CD14-positive monocyte (primary cell): ENCODE data around the gene SYTL1. TPM values are rescaled to one million over a fixed set of nuclear protein-coding genes. Genes with fewer than 3 reads are reported as not detected.

Source experiments
- DNase-seq, 3 donors: peaks; one replicate each; pipeline ENCODE4 v3.0.0-alpha.2; 2011 to 2022
- H2AFZ ChIP-seq: 2 replicates; pipeline ENCODE4 v1.6.0; 2012; ENCODE audit warnings: mild to moderate bottlenecking, low read depth, low read length, inconsistent platforms; ENCODE audit not compliant: insufficient read depth, poor library complexity, severe bottlenecking
- H3K27ac ChIP-seq, 2 donors: 1 replicate in 1 of 2; 2 replicates in 1 of 2; pipeline ENCODE4 v1.5.1; 2012 to 2013; ENCODE audit warnings: low read length in 2 of 2, control low read depth in 1 of 2, inconsistent platforms in 1 of 2, low read depth in 1 of 2, mild to moderate bottlenecking in 1 of 2
- H3K27me3 ChIP-seq, 2 donors: one replicate each; pipeline versions ENCODE4 v1.6.0 to v1.6.1; 2011 to 2013; ENCODE audit warnings: low read length in 2 of 2; ENCODE audit not compliant: control insufficient read depth in 2 of 2, insufficient read depth in 2 of 2
- H3K36me3 ChIP-seq, 2 donors: replicated peaks in 1 of 2; 1 replicate in 1 of 2; 2 replicates in 1 of 2; pipeline versions ENCODE4 v1.5.1 to v1.6.1; 2012 to 2013; ENCODE audit warnings: low read length in 2 of 2, control low read depth in 1 of 2, inconsistent platforms in 1 of 2, mild to moderate bottlenecking in 1 of 2; ENCODE audit not compliant: insufficient read depth in 2 of 2, control insufficient read depth in 1 of 2
- H3K4me1 ChIP-seq, 2 donors: 1 replicate in 1 of 2; 2 replicates in 1 of 2; pipeline versions ENCODE4 v1.5.1 to v1.6.1; 2012 to 2013; ENCODE audit warnings: low read length in 2 of 2, control low read depth in 1 of 2, inconsistent platforms in 1 of 2, mild to moderate bottlenecking in 1 of 2, moderate library complexity in 1 of 2; ENCODE audit not compliant: insufficient read depth in 2 of 2, control insufficient read depth in 1 of 2
- H3K4me2 ChIP-seq: replicated peaks from 2 replicates; pipeline ENCODE3; 2012; ENCODE audit warnings: low read length, moderate library complexity, mild to moderate bottlenecking; ENCODE audit not compliant: poor library complexity, severe bottlenecking; ENCODE audit errors: extremely low read depth
- H3K4me3 ChIP-seq, 3 experiments: fragments of 200-600 bp in 1 of 3; sonication (generic) in 1 of 3; replicated peaks in 1 of 3; 1 replicate in 2 of 3; 2 replicates in 1 of 3; pipeline ENCODE4 v1.5.1; 2011 to 2013; ENCODE audit warnings: low read length in 3 of 3, mild to moderate bottlenecking in 3 of 3, control low read depth in 2 of 3, low read depth in 2 of 3, inconsistent platforms in 1 of 3, moderate library complexity in 1 of 3
- H3K79me2 ChIP-seq: 2 replicates; pipeline ENCODE4 v1.6.0; 2012; ENCODE audit warnings: mild to moderate bottlenecking, control low read depth, inconsistent platforms, low read length, moderate library complexity; ENCODE audit not compliant: insufficient read depth
- H3K9ac ChIP-seq: 2 replicates; pipeline ENCODE4 v1.6.0; 2017; ENCODE audit warnings: low read length, mild to moderate bottlenecking; ENCODE audit not compliant: insufficient read depth, poor library complexity, severe bottlenecking
- H3K9me3 ChIP-seq, 2 donors: replicated peaks in 1 of 2; 1 replicate in 1 of 2; 2 replicates in 1 of 2; pipeline versions ENCODE4 v1.5.1 to v1.6.1; 2012 to 2013; ENCODE audit warnings: low read length in 2 of 2, control low read depth in 1 of 2; ENCODE audit not compliant: control insufficient read depth in 1 of 2, insufficient read depth in 1 of 2
- H4K20me1 ChIP-seq: 2 replicates; pipeline ENCODE4 v1.6.0; 2012; ENCODE audit warnings: mild to moderate bottlenecking, low read length, control low read depth, moderate library complexity; ENCODE audit not compliant: insufficient read depth
- H3K27ac Mint-ChIP-seq, 7 donors: one replicate each; pipeline ENCODE4 v1.8.0; 2020; ENCODE audit warnings: mild to moderate bottlenecking in 7 of 7, mixed read lengths in 7 of 7, moderate library complexity in 6 of 7, inconsistent platforms in 2 of 7
- H3K27me3 Mint-ChIP-seq, 3 donors: one replicate each; pipeline ENCODE4 v1.8.0; 2021 to 2022; ENCODE audit warnings: low read depth in 3 of 3, mild to moderate bottlenecking in 3 of 3, mixed read lengths in 3 of 3, moderate library complexity in 3 of 3, inconsistent platforms in 1 of 3
- H3K36me3 Mint-ChIP-seq, 2 donors: one replicate each; pipeline ENCODE4 v1.8.0; 2020; ENCODE audit warnings: mixed read lengths in 2 of 2, inconsistent platforms in 1 of 2, mild to moderate bottlenecking in 1 of 2
- H3K4me1 Mint-ChIP-seq: one replicate; pipeline ENCODE4 v1.8.0; 2020; ENCODE audit warnings: mild to moderate bottlenecking, mixed read lengths
- H3K4me3 Mint-ChIP-seq, 2 donors: one replicate each; pipeline ENCODE4 v1.8.0; 2020; ENCODE audit warnings: mild to moderate bottlenecking in 2 of 2, mixed read lengths in 2 of 2, moderate library complexity in 1 of 2
- H3K9me3 Mint-ChIP-seq, 7 donors: one replicate each; pipeline ENCODE4 v1.8.0; 2020 to 2022; ENCODE audit warnings: mixed read lengths in 7 of 7, mild to moderate bottlenecking in 6 of 7, moderate library complexity in 6 of 7, inconsistent platforms in 2 of 7
- WGBS: methylation state at CpG from one replicate; pipeline ENCODE4 v1.1.5; 2013; ENCODE audit warnings: missing lambda C conversion rate; ENCODE audit not compliant: insufficient coverage; 5-methylcytosine and 5-hydroxymethylcytosine counted together
- intact Hi-C, 2 donors: fragments of 100-400 bp; cut with micrococcal nuclease; formaldehyde crosslinking; loops; one replicate each; pipeline versions ENCODE4 v1.15.0 to v1.15.1; 2023
- polyA plus RNA-seq, 3 donors: library from polyadenylated mRNA; depleted of rRNA in 1 of 3; unstranded in 2 of 3; stranded (reverse) in 1 of 3; fragments of 300-500 nt in 2 of 3; fragments of >200 nt in 1 of 3; fragmentation: Illumina TruSeq in 2 of 3; gene quantifications; 1 replicate in 2 of 3; 2 replicates in 1 of 3; pipeline ENCODE4 v1.2.3, GENCODE V29; 2012 to 2021
- TF ChIP-seq, protein P1 (sequence below): fragments of 200-600 bp; IDR thresholded peaks from one replicate; pipeline ENCODE4 v1.8.0; 2022; ENCODE audit warnings: antibody characterized with exemption, mild to moderate bottlenecking

The SYTL1 gene
- polyA plus RNA-seq, 3 donors = 26.9 to 95.8 (median 44.6) TPM

DNA sequence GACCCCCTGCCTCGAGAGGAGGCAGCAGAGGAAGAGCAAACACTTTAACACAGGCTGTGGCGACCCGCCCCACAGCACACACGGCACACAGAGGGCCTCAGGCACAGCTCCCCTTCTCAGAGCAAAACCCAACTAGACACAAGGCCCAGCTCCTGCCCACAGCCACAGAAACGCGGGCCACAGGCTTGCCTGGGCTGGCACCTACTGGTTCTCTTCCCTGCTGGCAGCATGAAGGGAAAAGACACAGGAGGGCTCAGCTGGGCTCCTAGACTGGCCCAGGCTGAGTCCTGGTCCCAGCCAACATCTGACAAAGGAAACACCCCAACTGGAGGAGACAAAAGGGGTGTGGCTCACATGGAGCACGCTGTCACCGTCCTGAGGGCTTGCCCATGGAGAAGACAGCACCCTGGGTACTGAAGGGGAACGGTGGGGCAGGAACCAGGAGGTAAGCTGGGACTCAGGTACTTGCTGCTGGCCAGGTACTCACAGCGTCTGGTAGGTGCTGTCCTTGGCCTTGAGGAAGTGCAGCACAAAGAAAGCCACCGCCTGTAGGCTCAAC is 37.8 kb downstream of the SYTL1 start:
- TF ChIP-seq, protein P1, sequence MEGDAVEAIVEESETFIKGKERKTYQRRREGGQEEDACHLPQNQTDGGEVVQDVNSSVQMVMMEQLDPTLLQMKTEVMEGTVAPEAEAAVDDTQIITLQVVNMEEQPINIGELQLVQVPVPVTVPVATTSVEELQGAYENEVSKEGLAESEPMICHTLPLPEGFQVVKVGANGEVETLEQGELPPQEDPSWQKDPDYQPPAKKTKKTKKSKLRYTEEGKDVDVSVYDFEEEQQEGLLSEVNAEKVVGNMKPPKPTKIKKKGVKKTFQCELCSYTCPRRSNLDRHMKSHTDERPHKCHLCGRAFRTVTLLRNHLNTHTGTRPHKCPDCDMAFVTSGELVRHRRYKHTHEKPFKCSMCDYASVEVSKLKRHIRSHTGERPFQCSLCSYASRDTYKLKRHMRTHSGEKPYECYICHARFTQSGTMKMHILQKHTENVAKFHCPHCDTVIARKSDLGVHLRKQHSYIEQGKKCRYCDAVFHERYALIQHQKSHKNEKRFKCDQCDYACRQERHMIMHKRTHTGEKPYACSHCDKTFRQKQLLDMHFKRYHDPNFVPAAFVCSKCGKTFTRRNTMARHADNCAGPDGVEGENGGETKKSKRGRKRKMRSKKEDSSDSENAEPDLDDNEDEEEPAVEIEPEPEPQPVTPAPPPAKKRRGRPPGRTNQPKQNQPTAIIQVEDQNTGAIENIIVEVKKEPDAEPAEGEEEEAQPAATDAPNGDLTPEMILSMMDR = no peak
- no peaks in the 10 kb centered on the region for H3K9me3 Mint-ChIP-seq
- no peaks in the 10 kb centered on the region for H3K9me3 ChIP-seq
- no peaks in the 10 kb centered on the region for H3K79me2 ChIP-seq
- H3K36me3 ChIP-seq = no peaks in the 10 kb centered on the region
- H3K4me3 ChIP-seq = no peak overlapping the region
- no peak for DNase-seq
- H3K9ac ChIP-seq = no peak overlapping the region
- H3K27me3 Mint-ChIP-seq = peaks cover 9 to 15% (median 12%) of the 10 kb centered on the region in 3 donors
- intact Hi-C loops = no loop called here
- H3K36me3 Mint-ChIP-seq = no peaks in the 10 kb centered on the region
- H4K20me1 ChIP-seq = no peaks in the 10 kb centered on the region
- WGBS = 90% methylated on average over 11 of the region's 11 CpGs
- H2AFZ ChIP-seq = no peak overlapping the region
- peak overlapping the region in 1 of 7 donors; percentile 68 for H3K27ac Mint-ChIP-seq
- H3K4me1 Mint-ChIP-seq = peaks cover 9% of the 10 kb centered on the region
- H3K4me1 ChIP-seq = peaks cover 0 to 6% of the 10 kb centered on the region in 2 donors
- H3K4me3 Mint-ChIP-seq = no peak overlapping the region
- peaks cover 0 to 5% of the 10 kb centered on the region in 2 donors for H3K27me3 ChIP-seq
- H3K27ac ChIP-seq = no peak overlapping the region
- no peak overlapping the region for H3K4me2 ChIP-seq

DNA sequence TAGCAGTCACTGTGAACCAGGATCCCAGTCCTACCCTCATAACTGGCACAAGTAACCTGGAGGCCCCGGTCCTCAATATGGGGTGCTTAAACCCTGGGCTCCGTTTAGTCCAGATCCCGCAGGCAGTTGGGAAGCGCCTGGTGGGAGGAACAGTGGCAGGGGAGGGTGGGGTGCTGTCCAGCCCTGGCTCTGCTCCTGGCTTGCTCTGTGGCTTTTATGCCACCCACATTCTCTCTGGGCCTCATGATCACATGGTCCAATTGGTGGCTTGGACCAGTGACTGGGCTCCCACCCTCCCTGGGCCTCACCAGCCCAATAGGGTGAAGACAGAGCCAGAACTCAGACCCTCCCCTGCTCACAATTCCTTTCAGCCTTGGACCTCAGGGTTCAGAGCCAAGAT is 38.4 kb downstream of the SYTL1 start:
- Mint-ChIP-seq H3K27me3 (peaks cover 9 to 15% (median 12%) of the 10 kb centered on the region in 3 donors), H3K36me3 (no peaks in the 10 kb centered on the region), H3K27ac (no peak overlapping the region), H3K4me3 (no peak overlapping the region), H3K4me1 (peaks cover 9% of the 10 kb centered on the region), H3K9me3 (no peaks in the 10 kb centered on the region)
- no peaks in the 10 kb centered on the region for H3K36me3 ChIP-seq
- intact Hi-C loops = no loop called here
- no peak overlapping the region for H3K4me3 ChIP-seq
- no peaks in the 10 kb centered on the region for H4K20me1 ChIP-seq
- H3K4me2 ChIP-seq = no peak overlapping the region
- H3K9me3 ChIP-seq = no peaks in the 10 kb centered on the region
- TF ChIP-seq, protein P1 = no peak
- 100% methylated on average over 2 of the region's 4 CpGs for WGBS
- peaks cover 0 to 5% of the 10 kb centered on the region in 2 donors for H3K27me3 ChIP-seq
- H3K4me1 ChIP-seq = peaks cover 0 to 6% of the 10 kb centered on the region in 2 donors
- no peak overlapping the region for H3K9ac ChIP-seq
- DNase-seq = no peak
- no peak overlapping the region for H3K27ac ChIP-seq
- H3K79me2 ChIP-seq = no peaks in the 10 kb centered on the region
- H2AFZ ChIP-seq = no peak overlapping the region
